CD14-positive monocyte (primary cell): ENCODE results near the gene IQSEC3. TPM values are rescaled to one million over a fixed set of nuclear protein-coding genes. Genes with fewer than 3 reads are reported as not detected.
A peak's percentile ranks its signal among the peaks of the same experiment; 100 is the strongest.

Experiments used
- DNase-seq, 3 donors: peaks; one replicate each; pipeline ENCODE4 v3.0.0-alpha.2; 2011 to 2022
- H2AFZ ChIP-seq: 2 replicates; pipeline ENCODE4 v1.6.0; 2012; ENCODE audit warnings: mild to moderate bottlenecking, low read depth, low read length, inconsistent platforms; ENCODE audit not compliant: insufficient read depth, poor library complexity, severe bottlenecking
- H3K27ac ChIP-seq, 2 donors: 1 replicate in 1 of 2; 2 replicates in 1 of 2; pipeline ENCODE4 v1.5.1; 2012 to 2013; ENCODE audit warnings: low read length in 2 of 2, control low read depth in 1 of 2, inconsistent platforms in 1 of 2, low read depth in 1 of 2, mild to moderate bottlenecking in 1 of 2
- H3K27me3 ChIP-seq, 2 donors: one replicate each; pipeline versions ENCODE4 v1.6.0 to v1.6.1; 2011 to 2013; ENCODE audit warnings: low read length in 2 of 2; ENCODE audit not compliant: control insufficient read depth in 2 of 2, insufficient read depth in 2 of 2
- H3K36me3 ChIP-seq, 2 donors: replicated peaks in 1 of 2; 1 replicate in 1 of 2; 2 replicates in 1 of 2; pipeline versions ENCODE4 v1.5.1 to v1.6.1; 2012 to 2013; ENCODE audit warnings: low read length in 2 of 2, control low read depth in 1 of 2, inconsistent platforms in 1 of 2, mild to moderate bottlenecking in 1 of 2; ENCODE audit not compliant: insufficient read depth in 2 of 2, control insufficient read depth in 1 of 2
- H3K4me1 ChIP-seq, 2 donors: 1 replicate in 1 of 2; 2 replicates in 1 of 2; pipeline versions ENCODE4 v1.5.1 to v1.6.1; 2012 to 2013; ENCODE audit warnings: low read length in 2 of 2, control low read depth in 1 of 2, inconsistent platforms in 1 of 2, mild to moderate bottlenecking in 1 of 2, moderate library complexity in 1 of 2; ENCODE audit not compliant: insufficient read depth in 2 of 2, control insufficient read depth in 1 of 2
- H3K4me2 ChIP-seq: replicated peaks from 2 replicates; pipeline ENCODE3; 2012; ENCODE audit warnings: low read length, moderate library complexity, mild to moderate bottlenecking; ENCODE audit not compliant: poor library complexity, severe bottlenecking; ENCODE audit errors: extremely low read depth
- H3K4me3 ChIP-seq, 3 experiments: fragments of 200-600 bp in 1 of 3; sonication (generic) in 1 of 3; replicated peaks in 1 of 3; 1 replicate in 2 of 3; 2 replicates in 1 of 3; pipeline ENCODE4 v1.5.1; 2011 to 2013; ENCODE audit warnings: low read length in 3 of 3, mild to moderate bottlenecking in 3 of 3, control low read depth in 2 of 3, low read depth in 2 of 3, inconsistent platforms in 1 of 3, moderate library complexity in 1 of 3
- H3K79me2 ChIP-seq: 2 replicates; pipeline ENCODE4 v1.6.0; 2012; ENCODE audit warnings: mild to moderate bottlenecking, control low read depth, inconsistent platforms, low read length, moderate library complexity; ENCODE audit not compliant: insufficient read depth
- H3K9ac ChIP-seq: 2 replicates; pipeline ENCODE4 v1.6.0; 2017; ENCODE audit warnings: low read length, mild to moderate bottlenecking; ENCODE audit not compliant: insufficient read depth, poor library complexity, severe bottlenecking
- H3K9me3 ChIP-seq, 2 donors: replicated peaks in 1 of 2; 1 replicate in 1 of 2; 2 replicates in 1 of 2; pipeline versions ENCODE4 v1.5.1 to v1.6.1; 2012 to 2013; ENCODE audit warnings: low read length in 2 of 2, control low read depth in 1 of 2; ENCODE audit not compliant: control insufficient read depth in 1 of 2, insufficient read depth in 1 of 2
- H4K20me1 ChIP-seq: 2 replicates; pipeline ENCODE4 v1.6.0; 2012; ENCODE audit warnings: mild to moderate bottlenecking, low read length, control low read depth, moderate library complexity; ENCODE audit not compliant: insufficient read depth
- H3K27ac Mint-ChIP-seq, 7 donors: one replicate each; pipeline ENCODE4 v1.8.0; 2020; ENCODE audit warnings: mild to moderate bottlenecking in 7 of 7, mixed read lengths in 7 of 7, moderate library complexity in 6 of 7, inconsistent platforms in 2 of 7
- H3K27me3 Mint-ChIP-seq, 3 donors: one replicate each; pipeline ENCODE4 v1.8.0; 2021 to 2022; ENCODE audit warnings: low read depth in 3 of 3, mild to moderate bottlenecking in 3 of 3, mixed read lengths in 3 of 3, moderate library complexity in 3 of 3, inconsistent platforms in 1 of 3
- H3K36me3 Mint-ChIP-seq, 2 donors: one replicate each; pipeline ENCODE4 v1.8.0; 2020; ENCODE audit warnings: mixed read lengths in 2 of 2, inconsistent platforms in 1 of 2, mild to moderate bottlenecking in 1 of 2
- H3K4me1 Mint-ChIP-seq: one replicate; pipeline ENCODE4 v1.8.0; 2020; ENCODE audit warnings: mild to moderate bottlenecking, mixed read lengths
- H3K4me3 Mint-ChIP-seq, 2 donors: one replicate each; pipeline ENCODE4 v1.8.0; 2020; ENCODE audit warnings: mild to moderate bottlenecking in 2 of 2, mixed read lengths in 2 of 2, moderate library complexity in 1 of 2
- H3K9me3 Mint-ChIP-seq, 7 donors: one replicate each; pipeline ENCODE4 v1.8.0; 2020 to 2022; ENCODE audit warnings: mixed read lengths in 7 of 7, mild to moderate bottlenecking in 6 of 7, moderate library complexity in 6 of 7, inconsistent platforms in 2 of 7
- CTCF ChIP-seq: fragments of 200-600 bp; IDR thresholded peaks from one replicate; pipeline ENCODE4 v1.8.0; 2022; ENCODE audit warnings: antibody characterized with exemption, mild to moderate bottlenecking
- WGBS: methylation state at CpG from one replicate; pipeline ENCODE4 v1.1.5; 2013; ENCODE audit warnings: missing lambda C conversion rate; ENCODE audit not compliant: insufficient coverage; 5-methylcytosine and 5-hydroxymethylcytosine counted together
- intact Hi-C, 2 donors: fragments of 100-400 bp; cut with micrococcal nuclease; formaldehyde crosslinking; loops; one replicate each; pipeline versions ENCODE4 v1.15.0 to v1.15.1; 2023
- polyA plus RNA-seq, 3 donors: library from polyadenylated mRNA; depleted of rRNA in 1 of 3; unstranded in 2 of 3; stranded (reverse) in 1 of 3; fragments of 300-500 nt in 2 of 3; fragments of >200 nt in 1 of 3; fragmentation: Illumina TruSeq in 2 of 3; gene quantifications; 1 replicate in 2 of 3; 2 replicates in 1 of 3; pipeline ENCODE4 v1.2.3, GENCODE V29; 2012 to 2021

The IQSEC3 gene
- polyA plus RNA-seq, 3 donors = not detected

- H3K27me3 ChIP-seq = no peaks in the 10 kb centered on the region
- no peaks in the 10 kb centered on the region for H3K36me3 ChIP-seq
- Mint-ChIP-seq H3K27me3 (peaks cover 2 to 7% (median 6%) of the 10 kb centered on the region in 3 donors), H3K9me3 (no peaks in the 10 kb centered on the region), H3K4me3 (no peak overlapping the region), H3K4me1 (peaks cover 9% of the 10 kb centered on the region), H3K27ac (no peak overlapping the region), H3K36me3 (no peaks in the 10 kb centered on the region)
- no peak overlapping the region for H3K4me3 ChIP-seq
- H3K4me2 ChIP-seq = peak overlapping the region; percentile 20
- intact Hi-C loops = no loop called here
- peak; percentile 99 for TF ChIP-seq CTCF
- no peaks in the 10 kb centered on the region for H3K9me3 ChIP-seq
- no peaks in the 10 kb centered on the region for H3K79me2 ChIP-seq
- no peaks in the 10 kb centered on the region for H4K20me1 ChIP-seq
- H3K27ac ChIP-seq = no peak overlapping the region
- WGBS = 7% methylated on average over 14 of the region's 17 CpGs
- no peak overlapping the region for H3K9ac ChIP-seq
- peak; percentile 81 to 87 (median 86) for DNase-seq
- H2AFZ ChIP-seq = no peak overlapping the region
- peaks cover 10 to 14% of the 10 kb centered on the region in 2 donors for H3K4me1 ChIP-seq
Measured at GRCh38 chr12:219891-220352, 153.4 kb downstream of the IQSEC3 start.

- Histone ChIP-seq H3K9me3 (no peaks in the 10 kb centered on the region), H3K79me2 (no peaks in the 10 kb centered on the region), H3K9ac (no peak overlapping the region), H3K27me3 (no peaks in the 10 kb centered on the region), H3K36me3 (no peaks in the 10 kb centered on the region), H3K4me3 (no peak overlapping the region), H2AFZ (no peak overlapping the region), H3K4me2 (no peak overlapping the region), H3K4me1 (peaks cover 4 to 8% of the 10 kb centered on the region in 2 donors), H4K20me1 (no peaks in the 10 kb centered on the region), H3K27ac (no peak overlapping the region)
- Mint-ChIP-seq H3K4me1 (peaks cover 3% of the 10 kb centered on the region), H3K27ac (no peak overlapping the region), H3K36me3 (no peaks in the 10 kb centered on the region), H3K9me3 (no peaks in the 10 kb centered on the region), H3K27me3 (peaks cover 2 to 7% (median 6%) of the 10 kb centered on the region in 3 donors), H3K4me3 (no peak overlapping the region)
- no peak for TF ChIP-seq CTCF
- 70% methylated on average over 2 of the region's 6 CpGs for WGBS
- intact Hi-C loops = no loop called here
- DNase-seq = no peak
Measured at GRCh38 chr12:220491-220890, 153.9 kb downstream of the IQSEC3 start.
